HCT116 (cell line): ENCODE measurements around the gene EEFSEC. TPM values are rescaled to one million over a fixed set of nuclear protein-coding genes. Genes with fewer than 3 reads are reported as not detected.

Experiments used
- ATAC-seq: fragments of 200-7000 bp; cut with Tn5 transposase; 2 replicates; pipeline ENCODE4 v1.9.1; 2020; ENCODE audit warnings: mild to moderate bottlenecking, moderate library complexity
- BruUV-seq: library from RNA; stranded (reverse); fragments of 400-500 nt; replicated peaks from 2 replicates; lab custom pipeline; 2021; lab: Mats Ljungman, UMichigan
- CTCF ChIA-PET: fragments of 300-600 bp; sonication (Branson Sonifier 250); formaldehyde crosslinking; loops from one replicate; lab custom pipeline; 2021; ENCODE audit warnings: antibody characterized with exemption; lab: Charles Lee
- POLR2A ChIA-PET: fragments of 300-600, 350-600 bp; sonication (Branson Sonifier 250); formaldehyde crosslinking; loops from one replicate; lab custom pipeline; 2021; ENCODE audit warnings: antibody characterized with exemption; lab: Charles Lee
- RAD21 ChIA-PET, 2 experiments: fragments of 300-600 bp; sonication (Branson Sonifier 250); formaldehyde crosslinking; loops; one replicate each; lab custom pipeline; 2023; ENCODE audit warnings: low total read pairs in 2 of 2; ENCODE audit not compliant: uncharacterized antibody in 2 of 2, unreplicated experiment in 2 of 2, low non-redundant PET in 1 of 2; lab: Charles Lee
- DNase-seq: peaks from one replicate; pipeline ENCODE4 v3.0.0-alpha.2; 2010; ENCODE audit warnings: low read depth, low spot score
- H2AFZ ChIP-seq: fragments of 200-600 bp; shearing (Covaris generic), sonication (generic); 2 replicates; pipeline ENCODE4 v1.6.1; 2017; ENCODE audit warnings: low read depth, mixed run types, mixed read lengths, antibody characterized with exemption, low read length; ENCODE audit not compliant: poor library complexity, severe bottlenecking
- H3K27ac ChIP-seq: 2 replicates; pipeline ENCODE4 v1.5.1; 2012; ENCODE audit warnings: low read depth, low read length
- H3K27me3 ChIP-seq: fragments of 200-600 bp; sonication (generic); 2 replicates; pipeline ENCODE4 v1.6.1; 2016; ENCODE audit warnings: mixed run types, low read length, mixed read lengths; ENCODE audit not compliant: insufficient read depth
- H3K36me3 ChIP-seq, 2 experiments: fragments of 200-500 bp in 1 of 2; fragments of 200-600 bp in 1 of 2; sonication (Bioruptor generic) in 1 of 2; sonication (generic) in 1 of 2; 2 replicates each; pipeline versions ENCODE4 v1.5.1 to v1.6.1; 2014 to 2016; ENCODE audit warnings: low read length in 2 of 2, inconsistent platforms in 1 of 2, mixed read lengths in 1 of 2, mixed run types in 1 of 2; ENCODE audit not compliant: insufficient read depth in 2 of 2, control insufficient read depth in 1 of 2
- H3K4me1 ChIP-seq, 2 experiments: fragments of 200-600 bp in 1 of 2; sonication (generic) in 1 of 2; 2 replicates each; pipeline versions ENCODE4 v1.5.1 to v1.6.1; 2012 to 2017; ENCODE audit warnings: low read length in 2 of 2, inconsistent platforms in 1 of 2, mild to moderate bottlenecking in 1 of 2, mixed read lengths in 1 of 2, mixed run types in 1 of 2, moderate library complexity in 1 of 2; ENCODE audit not compliant: insufficient read depth in 2 of 2, control insufficient read depth in 1 of 2
- H3K4me2 ChIP-seq: fragments of 200-600 bp; sonication (generic); 2 replicates; pipeline ENCODE4 v1.6.1; 2017; ENCODE audit warnings: mixed run types, low read length, mixed read lengths
- H3K4me3 ChIP-seq, 2 experiments: fragments of 200-600 bp in 1 of 2; sonication (generic) in 1 of 2; replicated peaks in 1 of 2; 2 replicates each; pipeline ENCODE4 v1.5.1; 2011 to 2016; ENCODE audit warnings: low read length in 2 of 2, control low read depth in 1 of 2, low read depth in 1 of 2, mild to moderate bottlenecking in 1 of 2, mixed read lengths in 1 of 2, mixed run types in 1 of 2
- H3K79me2 ChIP-seq: fragments of 200-600 bp; sonication (generic); 2 replicates; pipeline ENCODE4 v1.6.1; 2017; ENCODE audit warnings: mild to moderate bottlenecking, mixed run types, low read length, moderate library complexity, mixed read lengths; ENCODE audit not compliant: insufficient read depth
- H3K9ac ChIP-seq: fragments of 200-600 bp; sonication (generic); 2 replicates; pipeline ENCODE4 v1.6.1; 2016; ENCODE audit warnings: low read length, mixed read lengths
- H3K9me2 ChIP-seq: fragments of 200-600 bp; sonication (generic), shearing (Covaris generic); 2 replicates; pipeline ENCODE4 v1.6.1; 2017; ENCODE audit warnings: mixed run types, mild to moderate bottlenecking, moderate library complexity; ENCODE audit not compliant: insufficient read depth
- H3K9me3 ChIP-seq, 2 experiments: fragments of 200-500 bp in 1 of 2; fragments of 200-600 bp in 1 of 2; sonication (Bioruptor generic) in 1 of 2; sonication (generic) in 1 of 2; 2 replicates each; pipeline ENCODE4 v1.6.1; 2014 to 2017; ENCODE audit warnings: low read length in 2 of 2, mixed read lengths in 2 of 2, inconsistent platforms in 1 of 2, low read depth in 1 of 2, mild to moderate bottlenecking in 1 of 2, mixed run types in 1 of 2, moderate library complexity in 1 of 2; ENCODE audit not compliant: control insufficient read depth in 1 of 2, insufficient read depth in 1 of 2
- H4K20me1 ChIP-seq: fragments of 200-600 bp; sonication (generic), shearing (Covaris generic); 2 replicates; pipeline ENCODE4 v1.6.1; 2017; ENCODE audit warnings: mixed run types, mild to moderate bottlenecking, moderate library complexity; ENCODE audit not compliant: insufficient read depth
- POLR2A ChIP-seq: IDR thresholded peaks from 2 replicates; pipeline ENCODE4 v1.7.0; 2011; ENCODE audit warnings: borderline replicate concordance; ENCODE audit not compliant: insufficient read depth, insufficient read length; ENCODE audit errors: extremely low read depth
- SP1 ChIP-seq: IDR thresholded peaks from 2 replicates; pipeline ENCODE4 v1.6.1; 2012; ENCODE audit warnings: low read depth
- intact Hi-C: fragments of 100-400 bp; cut with micrococcal nuclease; formaldehyde crosslinking; loops from 2 replicates; pipeline ENCODE4 v1.10.0; 2022
- total RNA-seq: library from RNA; stranded (reverse); gene quantifications from one replicate; pipeline ENCODE4 v1.2.1, GENCODE V29; 2021; ENCODE audit not compliant: unreplicated experiment
- TF ChIP-seq, protein P1 (sequence below): IDR thresholded peaks from 2 replicates; pipeline ENCODE4 v1.6.1; 2012
- TF ChIP-seq, protein P2 (sequence below), 3 experiments: fragments of 200-600 bp in 1 of 3; sonication (generic) in 1 of 3; IDR thresholded peaks in 2 of 3; conservative IDR thresholded peaks in 1 of 3; 2 replicates each; pipeline ENCODE4 v1.5.1; 2012 to 2017; ENCODE audit warnings: low read depth in 2 of 3, low read length in 2 of 3, antibody characterized with exemption in 1 of 3, borderline replicate concordance in 1 of 3, control low read depth in 1 of 3, mild to moderate bottlenecking in 1 of 3, mixed read lengths in 1 of 3, mixed run types in 1 of 3, moderate library complexity in 1 of 3; ENCODE audit not compliant: insufficient read depth in 1 of 3
- TF ChIP-seq, protein P3 (sequence below): IDR thresholded peaks from 2 replicates; pipeline ENCODE4 v1.6.1; 2011; ENCODE audit warnings: mild to moderate bottlenecking, low read length, moderate library complexity; ENCODE audit not compliant: insufficient replicate concordance; ENCODE audit errors: extremely low read depth

The EEFSEC gene
- total RNA-seq, 1 experiment from 2014 or later = 16.1 TPM

DNA sequence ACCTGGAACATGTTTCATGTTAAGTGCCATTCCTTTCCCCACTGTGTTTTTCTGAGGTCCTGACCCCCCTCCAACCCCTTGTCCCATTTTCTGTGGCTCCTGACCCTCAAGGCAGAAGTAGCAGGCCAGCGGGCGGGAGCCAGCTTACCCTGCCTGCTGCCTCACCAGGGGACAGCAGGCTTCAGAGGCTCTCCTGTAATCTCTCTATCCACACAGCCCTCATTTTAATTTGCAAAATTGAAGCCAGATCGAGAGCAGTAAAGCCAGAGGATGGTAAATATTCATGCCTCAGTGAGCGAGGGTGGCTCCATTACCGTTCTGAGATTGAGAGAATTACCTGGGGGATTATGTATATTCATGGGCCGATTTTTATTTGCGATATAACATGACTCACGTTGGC, 165.8 kb downstream of the EEFSEC start:
- TF ChIP-seq POLR2A = no peak
- TF ChIP-seq, protein P1, sequence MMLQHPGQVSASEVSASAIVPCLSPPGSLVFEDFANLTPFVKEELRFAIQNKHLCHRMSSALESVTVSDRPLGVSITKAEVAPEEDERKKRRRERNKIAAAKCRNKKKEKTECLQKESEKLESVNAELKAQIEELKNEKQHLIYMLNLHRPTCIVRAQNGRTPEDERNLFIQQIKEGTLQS = no peak
- TF ChIP-seq SP1 = no peak
- TF ChIP-seq, protein P2, sequence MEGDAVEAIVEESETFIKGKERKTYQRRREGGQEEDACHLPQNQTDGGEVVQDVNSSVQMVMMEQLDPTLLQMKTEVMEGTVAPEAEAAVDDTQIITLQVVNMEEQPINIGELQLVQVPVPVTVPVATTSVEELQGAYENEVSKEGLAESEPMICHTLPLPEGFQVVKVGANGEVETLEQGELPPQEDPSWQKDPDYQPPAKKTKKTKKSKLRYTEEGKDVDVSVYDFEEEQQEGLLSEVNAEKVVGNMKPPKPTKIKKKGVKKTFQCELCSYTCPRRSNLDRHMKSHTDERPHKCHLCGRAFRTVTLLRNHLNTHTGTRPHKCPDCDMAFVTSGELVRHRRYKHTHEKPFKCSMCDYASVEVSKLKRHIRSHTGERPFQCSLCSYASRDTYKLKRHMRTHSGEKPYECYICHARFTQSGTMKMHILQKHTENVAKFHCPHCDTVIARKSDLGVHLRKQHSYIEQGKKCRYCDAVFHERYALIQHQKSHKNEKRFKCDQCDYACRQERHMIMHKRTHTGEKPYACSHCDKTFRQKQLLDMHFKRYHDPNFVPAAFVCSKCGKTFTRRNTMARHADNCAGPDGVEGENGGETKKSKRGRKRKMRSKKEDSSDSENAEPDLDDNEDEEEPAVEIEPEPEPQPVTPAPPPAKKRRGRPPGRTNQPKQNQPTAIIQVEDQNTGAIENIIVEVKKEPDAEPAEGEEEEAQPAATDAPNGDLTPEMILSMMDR (IDR thresholded peaks at IDR 0.05 in 2 of 3, conservative IDR thresholded peaks at IDR 0.05 in 1 of 3; ENCODE audit: borderline replicate concordance in 1 of 3, insufficient read depth in 1 of 3, low read depth in 2 of 3, low read length in 2 of 3) = no peak
- TF ChIP-seq, protein P3, sequence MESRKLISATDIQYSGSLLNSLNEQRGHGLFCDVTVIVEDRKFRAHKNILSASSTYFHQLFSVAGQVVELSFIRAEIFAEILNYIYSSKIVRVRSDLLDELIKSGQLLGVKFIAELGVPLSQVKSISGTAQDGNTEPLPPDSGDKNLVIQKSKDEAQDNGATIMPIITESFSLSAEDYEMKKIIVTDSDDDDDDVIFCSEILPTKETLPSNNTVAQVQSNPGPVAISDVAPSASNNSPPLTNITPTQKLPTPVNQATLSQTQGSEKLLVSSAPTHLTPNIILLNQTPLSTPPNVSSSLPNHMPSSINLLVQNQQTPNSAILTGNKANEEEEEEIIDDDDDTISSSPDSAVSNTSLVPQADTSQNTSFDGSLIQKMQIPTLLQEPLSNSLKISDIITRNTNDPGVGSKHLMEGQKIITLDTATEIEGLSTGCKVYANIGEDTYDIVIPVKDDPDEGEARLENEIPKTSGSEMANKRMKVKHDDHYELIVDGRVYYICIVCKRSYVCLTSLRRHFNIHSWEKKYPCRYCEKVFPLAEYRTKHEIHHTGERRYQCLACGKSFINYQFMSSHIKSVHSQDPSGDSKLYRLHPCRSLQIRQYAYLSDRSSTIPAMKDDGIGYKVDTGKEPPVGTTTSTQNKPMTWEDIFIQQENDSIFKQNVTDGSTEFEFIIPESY = no peak
- H2AFZ ChIP-seq = no peak overlapping the region
- intact Hi-C loops = no loop called here
- DNase-seq = no peak
- RAD21 ChIA-PET = no interaction called here
- H3K4me2 ChIP-seq = no peak overlapping the region
- no peaks in the 10 kb centered on the region for H4K20me1 ChIP-seq
- H3K79me2 ChIP-seq = no peaks in the 10 kb centered on the region
- no peaks in the 10 kb centered on the region for H3K36me3 ChIP-seq
- no peaks in the 10 kb centered on the region for H3K9me2 ChIP-seq
- POLR2A ChIA-PET = no interaction called here
- H3K4me3 ChIP-seq = no peak overlapping the region
- no peaks in the 10 kb centered on the region for H3K9me3 ChIP-seq
- BruUV-seq = no TSS peak
- H3K27me3 ChIP-seq = no peaks in the 10 kb centered on the region
- H3K27ac ChIP-seq = no peak overlapping the region
- no peak overlapping the region for H3K9ac ChIP-seq
- no peak for ATAC-seq
- H3K4me1 ChIP-seq = no peaks in the 10 kb centered on the region
- CTCF ChIA-PET = no interaction called here
